IPS-NIHi11 (cell line): Measurements from ENCODE around the gene KRT76.

Experiments used
- DNase-seq: peaks from one replicate; pipeline ENCODE4 v3.0.0; 2012; ENCODE audit warnings: mixed read lengths, low spot score

The KRT76 gene

DNA sequence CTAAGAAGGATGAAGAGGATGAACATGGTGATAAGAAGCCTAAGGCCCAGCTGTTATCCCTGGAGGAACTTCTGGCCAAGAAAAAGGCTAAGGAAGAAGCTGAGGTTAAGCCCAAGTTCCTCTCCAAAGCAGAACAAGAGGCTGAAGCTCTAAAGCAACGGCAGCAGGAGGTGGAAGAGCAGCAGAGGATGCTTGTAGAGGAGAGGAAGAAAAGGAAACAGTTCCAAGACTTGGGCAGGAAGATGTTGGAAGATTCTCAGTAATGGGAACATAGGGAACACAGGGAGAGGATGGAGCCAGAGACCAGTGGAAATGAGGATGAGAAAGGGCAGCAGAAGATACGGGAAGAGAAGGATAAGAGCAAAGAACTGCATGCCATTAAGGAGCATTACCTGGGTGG lies 46.4 kb downstream of the KRT76 start:
- DNase-seq: no peak

DNA sequence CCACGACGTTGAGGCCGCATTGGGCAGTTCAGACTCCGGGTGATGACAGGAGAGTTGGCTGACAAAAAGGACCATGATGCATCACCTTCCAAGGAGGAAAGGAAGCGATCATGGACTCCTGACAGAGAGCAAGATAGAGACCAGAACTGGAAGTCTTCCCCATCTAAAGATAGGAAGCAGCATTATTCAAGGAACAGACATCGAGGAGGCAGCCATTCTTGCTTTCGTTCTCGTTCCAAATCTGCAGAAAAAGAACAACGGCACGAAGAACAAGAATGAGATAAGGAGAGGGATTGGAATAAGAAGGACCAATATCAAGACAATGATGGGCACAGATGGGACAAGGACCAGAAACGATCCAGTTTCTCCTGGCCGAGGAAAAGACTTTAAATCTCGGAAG lies 46.8 kb downstream of the KRT76 start:
- no peak for DNase-seq

GRCh38 chr12:52729147-52729546 lies 48.0 kb downstream of the KRT76 start:
- no peak for DNase-seq

- DNase-seq: no peak
These were observed 48.8 kb downstream of the KRT76 start for GRCh38 chr12:52728374-52728773.

DNA sequence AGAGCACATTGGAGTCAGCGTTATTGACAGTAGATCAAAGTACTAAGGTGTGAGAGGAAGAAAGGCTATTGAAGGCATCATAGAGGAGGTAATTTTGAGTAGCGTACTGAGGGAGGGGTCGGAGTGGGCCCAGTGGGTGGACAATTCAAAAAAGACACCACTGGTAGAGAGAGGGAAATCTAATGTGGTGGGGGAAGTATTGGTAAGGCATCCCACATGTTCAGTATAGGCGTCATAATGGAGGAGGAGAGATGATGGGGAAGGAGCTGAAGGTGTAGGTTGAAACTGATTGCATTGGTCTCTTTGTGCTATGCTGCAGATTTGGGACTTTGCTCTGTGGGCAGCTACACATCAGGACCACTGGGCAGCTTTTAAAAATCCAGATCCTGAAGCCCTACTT lies 50.1 kb downstream of the KRT76 start:
- DNase-seq: no peak

DNA sequence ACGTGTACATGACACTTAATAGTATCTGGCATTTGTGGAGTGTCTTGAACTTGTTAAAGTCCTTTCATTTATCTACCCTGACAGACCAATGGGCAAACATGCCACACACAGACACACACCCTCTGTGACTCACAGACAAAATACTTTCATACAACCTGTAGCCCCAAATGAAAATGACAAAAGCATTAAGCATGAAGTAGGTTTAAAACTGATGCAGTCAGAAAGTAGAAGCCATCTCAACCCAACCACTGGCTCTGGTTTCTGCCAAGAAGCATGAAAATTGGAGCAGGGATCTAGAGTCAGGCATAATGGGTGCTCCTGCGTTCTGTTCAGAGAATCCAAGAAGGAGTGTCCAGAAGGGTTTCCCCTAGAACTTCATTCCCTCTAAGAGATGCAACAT lies 50.7 kb downstream of the KRT76 start:
- no peak for DNase-seq

- no peak for DNase-seq
These were observed 52.8 kb downstream of the KRT76 start for GRCh38 chr12:52724384-52724783.

GRCh38 chr12:52722680-52723079 lies 54.5 kb downstream of the KRT76 start:
- no peak for DNase-seq

DNA sequence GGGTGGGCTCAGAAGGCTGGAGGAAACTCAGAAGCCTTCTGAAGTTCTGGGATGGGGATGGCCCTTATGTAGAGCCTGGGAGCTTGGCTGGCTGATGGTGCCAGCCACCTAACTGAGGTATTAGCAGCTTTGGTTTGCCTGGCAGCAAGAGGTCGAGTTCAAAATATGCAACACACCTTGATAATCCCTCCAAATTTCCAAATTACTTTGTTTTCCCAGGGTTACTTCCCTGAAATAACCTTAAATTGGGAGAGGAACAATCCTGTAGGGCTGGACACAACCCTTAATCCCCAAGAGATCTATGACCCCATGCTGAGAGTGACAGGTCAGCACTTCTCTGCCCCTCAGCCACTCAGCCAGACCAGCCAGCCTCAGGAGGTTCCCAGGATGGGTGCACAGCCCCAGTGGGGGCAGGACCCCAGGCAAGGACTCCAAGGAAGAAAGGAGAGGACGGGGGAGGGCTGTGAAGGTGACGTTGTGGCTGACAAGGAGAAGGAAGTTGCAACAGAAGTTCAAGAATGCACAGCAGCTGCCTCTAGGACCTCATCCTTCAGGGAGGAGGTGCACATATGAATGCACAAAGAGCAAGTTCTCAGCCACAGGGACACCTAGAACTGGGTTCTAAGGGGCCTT lies 55.2 kb downstream of the KRT76 start:
- no peak for DNase-seq

DNA sequence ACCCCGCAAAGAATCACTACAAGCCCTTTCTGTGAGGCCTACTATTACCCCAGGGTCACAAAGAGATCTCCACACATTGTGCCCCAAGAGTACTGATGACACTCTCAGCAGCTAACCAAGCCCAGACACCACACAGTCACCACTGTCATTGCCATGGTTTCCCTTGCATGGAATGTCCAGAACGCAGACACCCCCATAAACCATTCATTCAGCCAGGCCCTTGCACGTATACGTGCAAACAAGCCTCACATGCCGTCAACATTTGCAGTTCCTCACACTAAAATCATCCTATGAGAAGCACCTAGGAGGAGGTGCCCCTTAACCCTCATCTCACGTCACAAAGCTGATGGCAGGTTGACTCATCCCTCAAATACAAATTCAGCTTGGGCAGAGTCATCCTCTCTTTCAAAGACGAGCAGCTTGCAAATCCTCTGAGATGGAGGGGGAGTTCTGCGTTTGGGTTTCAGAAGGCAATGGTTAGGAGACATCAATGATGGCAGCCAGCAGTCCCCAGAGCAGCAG lies 56.7 kb downstream of the KRT76 start:
- DNase-seq: no peak
